SKM-1 treated with dmso at 0.1 percent for 144 hours (cell line): ENCODE results near the gene COX8A.

Experiments
- DNase-seq: peaks from one replicate; lab custom pipeline; 2025; ENCODE audit not compliant: unreplicated experiment; lab: John Stamatoyannopoulos, UW

COX8A gene

GRCh38 chr11:64019106-64020037, 45.0 kb downstream of the COX8A start:
- DNase-seq: no peak

GRCh38 chr11:64020976-64021756, 46.7 kb downstream of the COX8A start:
- DNase-seq: no peak

GRCh38 chr11:64021757-64022093, 47.3 kb downstream of the COX8A start:
- no peak for DNase-seq

GRCh38 chr11:64022125-64022784, 47.8 kb downstream of the COX8A start:
- no peak for DNase-seq

- DNase-seq: no peak
Observed at GRCh38 chr11:64023712-64024710, 49.6 kb downstream of the COX8A start.

- DNase-seq: no peak
Observed at GRCh38 chr11:64025205-64025604, 50.8 kb downstream of the COX8A start.
